Measurements from ENCODE around the gene NFIB.

GRCh38 chr9:14136646-14137370 lies 177.1 kb downstream of the NFIB start:
- TF ChIP-seq CTCF (IDR thresholded peaks at IDR 0.05) (no peak), POLR2AphosphoS5 (IDR thresholded peaks at IDR 0.05) (no peak), EP300 (IDR thresholded peaks at IDR 0.05) (no peak)

Measured in stomach (tissue), 4 donors.